ENCODE results near the gene HACD3. TPM values are rescaled to one million over a fixed set of nuclear protein-coding genes. Genes with fewer than 3 reads are reported as not detected.

Gene HACD3
- total and polyA plus RNA-seq, 2 of the 13 experiments (the other 11 are each of a cell fraction or from before 2014, with no cell fraction given), result 73.6 to 161 TPM

DNA sequence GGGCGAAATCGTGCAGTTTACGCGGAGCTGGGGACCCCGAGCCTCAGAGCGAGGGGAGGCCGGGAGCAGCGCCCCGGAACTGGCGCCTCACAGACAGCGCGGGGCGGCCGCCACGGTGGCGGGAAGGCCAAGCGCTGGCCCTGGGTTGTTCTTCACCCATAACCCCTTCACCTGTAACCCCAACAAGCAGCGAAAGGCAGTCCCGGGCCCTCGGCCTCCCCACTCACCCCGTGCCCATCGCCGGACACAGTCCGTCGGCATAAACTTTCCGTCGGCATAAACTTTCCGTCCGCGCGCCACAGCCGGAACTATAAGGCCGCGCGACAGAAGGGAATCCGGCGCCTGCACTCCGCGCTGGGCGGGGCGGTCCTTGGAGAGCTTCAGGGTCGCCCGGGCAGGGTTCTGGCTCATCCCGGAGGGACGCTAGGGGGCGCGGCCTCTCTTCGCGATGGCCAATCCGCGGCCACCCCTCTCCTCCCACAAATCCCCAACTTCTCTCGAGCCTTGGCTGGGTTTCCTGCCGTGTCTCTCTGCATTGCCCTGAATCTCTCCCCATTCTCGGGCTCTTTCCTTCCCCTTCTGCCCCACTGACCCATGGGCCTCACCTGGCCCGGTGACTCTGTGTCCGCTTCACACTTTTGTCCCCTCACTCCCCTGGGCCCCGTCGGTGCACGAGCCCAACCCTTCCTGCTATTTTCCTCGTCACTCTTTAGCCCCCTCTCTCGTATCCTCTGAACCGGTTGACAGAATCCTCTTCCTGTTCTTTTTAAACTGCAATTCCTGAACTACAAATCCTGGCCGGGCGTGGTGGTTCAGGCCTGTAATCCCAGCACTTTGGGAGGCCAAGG lies 80.8 kb downstream of the HACD3 start, which contains the start of gene INTS14 (continued):
- TF ChIP-seq ZMYM2 (CRISPR knock-in tag; IDR thresholded peaks at IDR 0.05) (peak; percentile 22; the same call in 1 of the 2 replicates), ZNF431 (CRISPR knock-in tag; IDR thresholded peaks at IDR 0.05; ENCODE audit: borderline replicate concordance, low read depth) (peak; percentile 60), HDAC1 (CRISPR knock-in tag; IDR thresholded peaks at IDR 0.05) (peak; percentile 98), NR3C1 (CRISPR knock-in tag; IDR thresholded peaks at IDR 0.05) (no peak), ATM (IDR thresholded peaks at IDR 0.05; ENCODE audit: borderline replicate concordance) (no peak), SP5 (CRISPR knock-in tag; IDR thresholded peaks at IDR 0.05; ENCODE audit: borderline replicate concordance, low read depth) (peak; percentile 90), DPF2 (CRISPR knock-in tag; IDR thresholded peaks at IDR 0.05; ENCODE audit: borderline replicate concordance, low read depth) (no peak), FOXP1 (IDR thresholded peaks at IDR 0.05) (no peak), FOXP1 (CRISPR knock-in tag; IDR thresholded peaks at IDR 0.05) (peak; percentile 67), ZNF652 (CRISPR knock-in tag; IDR thresholded peaks at IDR 0.05; ENCODE audit: borderline replicate concordance, low read depth) (0 out of 2 replicates have a peak, but pooled peaks have one; percentile 42), BATF2 (CRISPR knock-in tag; IDR thresholded peaks at IDR 0.05) (peak; percentile 80; the same call in 1 of the 2 replicates), GABPA (IDR thresholded peaks at IDR 0.05; ENCODE audit: low read depth, low read length) (peak; percentile 85), GABPA (CRISPR knock-in tag; IDR thresholded peaks at IDR 0.05; ENCODE audit: low read depth) (peak; percentile 96), CBFB (CRISPR knock-in tag; IDR thresholded peaks at IDR 0.05) (no peak; the same call in none of the 2 replicates), ZNF20 (CRISPR knock-in tag; IDR thresholded peaks at IDR 0.05) (no peak), MATR3 (CRISPR knock-in tag; IDR thresholded peaks at IDR 0.05) (no peak), MBNL3 (CRISPR knock-in tag; conservative IDR thresholded peaks at IDR 0.05) (no peak), LCORL (IDR thresholded peaks at IDR 0.05) (no peak; the same call in 1 of the 2 replicates), LCORL (CRISPR knock-in tag; IDR thresholded peaks at IDR 0.05) (peak; percentile 86), ZNF33A (CRISPR knock-in tag; IDR thresholded peaks at IDR 0.05; ENCODE audit: borderline replicate concordance) (peak; percentile 69), KLF12 (CRISPR knock-in tag; IDR thresholded peaks at IDR 0.05; ENCODE audit: borderline replicate concordance) (peak; percentile 94), SKI (IDR thresholded peaks at IDR 0.05; ENCODE audit: partially characterized antibody) (peak; percentile 58), ZNF780A (CRISPR knock-in tag; IDR thresholded peaks at IDR 0.05) (peak; percentile 88; the same call in 1 of the 2 replicates), NCOA2 (CRISPR knock-in tag; IDR thresholded peaks at IDR 0.05) (peak; percentile 78), CHD2 (IDR thresholded peaks at IDR 0.05; ENCODE audit: low read depth, low read length) (peak; percentile 57; the same call in 1 of the 2 replicates), ZBTB1 (CRISPR knock-in tag; IDR thresholded peaks at IDR 0.05; ENCODE audit: borderline replicate concordance) (0 out of 2 replicates have a peak, but pooled peaks have one; percentile 19), ZNF510 (CRISPR knock-in tag; IDR thresholded peaks at IDR 0.05; ENCODE audit: low read depth) (peak; percentile 94; the same call in 1 of the 2 replicates)
- TF ChIP-seq, protein P1, sequence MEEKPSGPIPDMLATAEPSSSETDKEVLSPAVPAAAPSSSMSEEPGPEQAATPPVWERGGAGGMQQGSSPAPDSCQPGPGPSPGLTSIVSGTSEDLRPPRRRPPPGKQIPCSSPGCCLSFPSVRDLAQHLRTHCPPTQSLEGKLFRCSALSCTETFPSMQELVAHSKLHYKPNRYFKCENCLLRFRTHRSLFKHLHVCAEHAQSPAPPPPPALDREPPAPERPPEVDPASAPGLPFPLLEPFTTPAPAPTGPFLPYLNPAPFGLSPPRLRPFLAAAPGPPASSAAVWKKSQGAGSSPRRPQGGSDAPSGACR (CRISPR knock-in tag; IDR thresholded peaks at IDR 0.05), result peak; percentile 85
- TF ChIP-seq, protein P2, sequence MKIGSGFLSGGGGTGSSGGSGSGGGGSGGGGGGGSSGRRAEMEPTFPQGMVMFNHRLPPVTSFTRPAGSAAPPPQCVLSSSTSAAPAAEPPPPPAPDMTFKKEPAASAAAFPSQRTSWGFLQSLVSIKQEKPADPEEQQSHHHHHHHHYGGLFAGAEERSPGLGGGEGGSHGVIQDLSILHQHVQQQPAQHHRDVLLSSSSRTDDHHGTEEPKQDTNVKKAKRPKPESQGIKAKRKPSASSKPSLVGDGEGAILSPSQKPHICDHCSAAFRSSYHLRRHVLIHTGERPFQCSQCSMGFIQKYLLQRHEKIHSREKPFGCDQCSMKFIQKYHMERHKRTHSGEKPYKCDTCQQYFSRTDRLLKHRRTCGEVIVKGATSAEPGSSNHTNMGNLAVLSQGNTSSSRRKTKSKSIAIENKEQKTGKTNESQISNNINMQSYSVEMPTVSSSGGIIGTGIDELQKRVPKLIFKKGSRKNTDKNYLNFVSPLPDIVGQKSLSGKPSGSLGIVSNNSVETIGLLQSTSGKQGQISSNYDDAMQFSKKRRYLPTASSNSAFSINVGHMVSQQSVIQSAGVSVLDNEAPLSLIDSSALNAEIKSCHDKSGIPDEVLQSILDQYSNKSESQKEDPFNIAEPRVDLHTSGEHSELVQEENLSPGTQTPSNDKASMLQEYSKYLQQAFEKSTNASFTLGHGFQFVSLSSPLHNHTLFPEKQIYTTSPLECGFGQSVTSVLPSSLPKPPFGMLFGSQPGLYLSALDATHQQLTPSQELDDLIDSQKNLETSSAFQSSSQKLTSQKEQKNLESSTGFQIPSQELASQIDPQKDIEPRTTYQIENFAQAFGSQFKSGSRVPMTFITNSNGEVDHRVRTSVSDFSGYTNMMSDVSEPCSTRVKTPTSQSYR (CRISPR knock-in tag; IDR thresholded peaks at IDR 0.05; ENCODE audit: borderline replicate concordance), result peak; percentile 58; the same call in 1 of the 2 replicates

Data from HepG2 (cell line).